Neutrophil (primary cell): ENCODE results near the gene DRAP1.

Experiments
- H3K27ac ChIP-seq: fragments of 200-600 bp; sonication (generic); 2 replicates; pipeline ENCODE4 v1.5.1; 2016; ENCODE audit warnings: mild to moderate bottlenecking, moderate library complexity
- H3K27me3 ChIP-seq: fragments of 200-600 bp; sonication (generic); 2 replicates; pipeline ENCODE4 v1.6.0; 2016; ENCODE audit warnings: mild to moderate bottlenecking
- H3K36me3 ChIP-seq: fragments of 200-600 bp; sonication (generic); 2 replicates; pipeline ENCODE4 v1.5.1; 2017
- H3K4me1 ChIP-seq, 2 experiments: fragments of 200-600 bp in 1 of 2; sonication (generic) in 1 of 2; 1 replicate in 1 of 2; 2 replicates in 1 of 2; pipeline versions ENCODE4 v1.5.1 to v1.6.1; 2013 to 2016; ENCODE audit warnings: low read depth in 1 of 2, low read length in 1 of 2, mild to moderate bottlenecking in 1 of 2, moderate library complexity in 1 of 2; ENCODE audit not compliant: control insufficient read depth in 1 of 2, insufficient read depth in 1 of 2
- H3K4me3 ChIP-seq, 2 experiments: fragments of 200-600 bp in 1 of 2; sonication (generic) in 1 of 2; 1 replicate in 1 of 2; 2 replicates in 1 of 2; pipeline ENCODE4 v1.5.1; 2013 to 2016; ENCODE audit warnings: low read depth in 1 of 2, low read length in 1 of 2, mild to moderate bottlenecking in 1 of 2, moderate library complexity in 1 of 2
- H3K9me3 ChIP-seq: fragments of 200-600 bp; sonication (generic); 2 replicates; pipeline ENCODE4 v1.5.1; 2016
- CTCF ChIP-seq: fragments of 200-600 bp; sonication (generic); IDR thresholded peaks from 2 replicates; pipeline ENCODE4 v1.5.1; 2016; ENCODE audit warnings: antibody characterized with exemption

Gene DRAP1

GRCh38 chr11:65927904-65928397 lies 8.7 kb downstream of the DRAP1 start:
- no peak for TF ChIP-seq CTCF
- Histone ChIP-seq H3K27me3 (no peaks in the 10 kb centered on the region), H3K9me3 (no peaks in the 10 kb centered on the region), H3K4me1 (peaks cover 18 to 20% of the 10 kb centered on the region in 2 experiments), H3K4me3 (peak overlapping the region; percentile 56 to 58), H3K36me3 (peaks cover 8% of the 10 kb centered on the region), H3K27ac (peak overlapping the region; percentile 92)

GRCh38 chr11:65928667-65929066 lies 9.4 kb downstream of the DRAP1 start:
- H3K27ac ChIP-seq = peak overlapping the region; percentile 92
- peaks cover 1% of the 10 kb centered on the region for H3K36me3 ChIP-seq
- TF ChIP-seq CTCF = no peak
- peak overlapping the region; percentile 56 to 58 for H3K4me3 ChIP-seq
- no peaks in the 10 kb centered on the region for H3K9me3 ChIP-seq
- H3K4me1 ChIP-seq = peaks cover 18 to 20% of the 10 kb centered on the region in 2 experiments
- H3K27me3 ChIP-seq = no peaks in the 10 kb centered on the region

DNA sequence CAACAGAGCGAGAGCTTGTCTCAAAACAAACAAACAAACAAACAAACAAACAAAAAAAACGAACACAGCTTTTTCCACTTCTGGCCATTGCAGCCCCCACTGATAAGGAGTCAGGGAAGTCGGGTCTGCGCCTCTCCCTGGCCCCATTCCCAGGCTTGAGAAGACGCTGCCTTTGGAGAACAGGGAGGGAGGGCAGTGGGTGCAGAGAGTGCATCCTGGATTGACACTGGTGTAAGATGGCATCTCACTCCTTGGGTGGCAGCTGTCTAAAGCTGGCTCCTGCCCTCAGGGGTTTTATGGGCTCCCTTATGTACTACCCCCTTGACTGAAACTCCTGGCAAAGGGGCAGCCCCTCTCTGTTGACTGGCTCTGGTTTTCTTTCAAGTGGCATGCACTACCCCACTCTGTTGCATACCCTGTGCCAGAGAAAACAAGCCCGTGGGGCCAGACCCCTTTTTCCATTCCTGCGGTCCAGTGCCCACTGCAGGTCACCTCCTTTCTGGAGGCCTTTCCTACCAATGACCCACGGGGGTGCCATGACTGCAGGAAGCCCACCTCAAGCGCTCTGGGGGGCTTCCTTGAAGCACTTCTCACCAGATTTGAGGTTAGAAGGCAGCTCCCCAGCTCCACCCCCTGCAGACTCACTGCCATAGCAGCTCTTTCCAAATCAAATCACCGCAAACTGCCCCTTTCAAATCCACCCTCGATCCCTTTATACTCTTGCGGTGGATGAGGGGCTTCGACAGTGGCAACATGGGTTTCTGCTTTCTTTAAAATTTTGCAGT lies 12.7 kb downstream of the DRAP1 start:
- peaks cover 18 to 20% of the 10 kb centered on the region in 2 experiments for H3K4me1 ChIP-seq
- no peak for TF ChIP-seq CTCF
- no peak overlapping the region for H3K4me3 ChIP-seq
- no peaks in the 10 kb centered on the region for H3K36me3 ChIP-seq
- no peaks in the 10 kb centered on the region for H3K9me3 ChIP-seq
- no peak overlapping the region for H3K27ac ChIP-seq
- no peaks in the 10 kb centered on the region for H3K27me3 ChIP-seq

DNA sequence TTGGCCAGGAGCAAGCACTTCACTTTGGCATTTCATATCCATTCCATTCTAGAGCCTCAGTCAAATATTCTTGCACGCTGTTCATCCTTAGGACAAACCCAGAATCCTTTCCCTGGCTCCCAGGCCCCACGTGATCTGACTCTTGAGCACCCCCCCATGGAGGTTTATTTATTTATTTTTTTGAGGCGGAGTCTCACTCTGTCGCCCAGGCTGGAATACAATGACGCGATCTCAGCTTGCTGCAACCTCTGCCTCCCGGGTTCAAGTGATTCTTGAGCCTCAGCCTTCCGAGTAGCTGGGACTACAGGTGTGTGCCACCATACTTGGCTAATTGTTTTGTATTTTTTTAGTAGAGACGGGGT lies 13.3 kb downstream of the DRAP1 start:
- no peak for TF ChIP-seq CTCF
- peaks cover 13 to 14% of the 10 kb centered on the region in 2 experiments for H3K4me1 ChIP-seq
- H3K4me3 ChIP-seq = no peak overlapping the region
- H3K9me3 ChIP-seq = no peaks in the 10 kb centered on the region
- H3K27ac ChIP-seq = no peak overlapping the region
- peaks cover under 1% of the 10 kb centered on the region for H3K27me3 ChIP-seq
- H3K36me3 ChIP-seq = no peaks in the 10 kb centered on the region

DNA sequence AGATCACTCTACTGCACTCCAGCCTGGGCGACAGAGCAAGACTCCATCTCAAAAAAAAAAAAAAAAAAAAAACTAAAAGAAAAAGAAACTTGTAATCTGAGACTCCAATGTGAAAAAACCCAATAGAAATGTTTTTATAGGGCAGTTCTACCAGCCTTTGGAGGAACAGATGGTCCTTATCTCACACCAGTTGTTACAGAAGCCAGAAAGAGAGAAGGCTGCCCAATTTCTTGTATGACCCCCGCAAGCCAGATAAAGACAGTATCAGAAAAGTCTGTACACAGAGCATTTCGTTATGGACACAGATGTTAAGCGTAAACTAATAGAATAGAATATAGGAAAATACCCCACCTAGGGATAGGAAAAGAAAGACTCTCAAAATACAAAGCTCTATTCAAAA lies 14.8 kb downstream of the DRAP1 start:
- Histone ChIP-seq H3K27me3 (peaks cover 6% of the 10 kb centered on the region), H3K36me3 (no peaks in the 10 kb centered on the region), H3K27ac (no peak overlapping the region), H3K4me1 (no peaks in the 10 kb centered on the region), H3K4me3 (no peak overlapping the region), H3K9me3 (no peaks in the 10 kb centered on the region)
- TF ChIP-seq CTCF = no peak
